OCI-LY1 (cell line): ENCODE data around the gene CYP2S1.

ENCODE experiments used
- H2AFZ ChIP-seq: fragments of 200-600 bp; sonication (generic), shearing (Covaris generic); 2 replicates; pipeline ENCODE4 v1.6.0; 2014; ENCODE audit warnings: antibody characterized with exemption, mild to moderate bottlenecking, low read length
- H3F3A ChIP-seq: fragments of 200-600 bp; sonication (generic), shearing (Covaris generic); 2 replicates; pipeline ENCODE4 v1.6.0; 2014; ENCODE audit warnings: mild to moderate bottlenecking, antibody characterized with exemption, low read length, moderate library complexity; ENCODE audit not compliant: insufficient read depth
- H3K27ac ChIP-seq: fragments of 200-600 bp; sonication (generic); 2 replicates; pipeline ENCODE4 v1.5.1; 2014; ENCODE audit warnings: low read length, mixed run types, mild to moderate bottlenecking, low read depth; ENCODE audit not compliant: poor library complexity, severe bottlenecking
- H3K27me3 ChIP-seq: fragments of 200-600 bp; sonication (generic); 2 replicates; pipeline ENCODE4 v1.6.0; 2014; ENCODE audit warnings: antibody characterized with exemption, mild to moderate bottlenecking, low read length, moderate library complexity; ENCODE audit not compliant: insufficient read depth
- H3K36me3 ChIP-seq: fragments of 200-600 bp; sonication (generic); 2 replicates; pipeline ENCODE4 v1.6.1; 2014; ENCODE audit warnings: mild to moderate bottlenecking, antibody characterized with exemption, low read length, moderate library complexity, mixed read lengths; ENCODE audit not compliant: insufficient read depth
- H3K4me1 ChIP-seq: fragments of 200-600 bp; sonication (generic); 2 replicates; pipeline ENCODE4 v1.5.1; 2014; ENCODE audit warnings: mild to moderate bottlenecking, low read length, moderate library complexity; ENCODE audit not compliant: insufficient read depth, severe bottlenecking
- H3K4me2 ChIP-seq: fragments of 200-600 bp; sonication (generic), shearing (Covaris generic); 2 replicates; pipeline ENCODE4 v1.6.1; 2014; ENCODE audit warnings: low read length
- H3K4me3 ChIP-seq: fragments of 200-600 bp; sonication (generic); 2 replicates; pipeline ENCODE4 v1.5.1; 2014; ENCODE audit warnings: low read length, low read depth, mild to moderate bottlenecking, mixed read lengths; ENCODE audit not compliant: poor library complexity, severe bottlenecking
- H3K79me2 ChIP-seq: fragments of 200-600 bp; shearing (Covaris generic); 2 replicates; pipeline ENCODE4 v1.6.1; 2016; ENCODE audit warnings: mixed run types, low read length, mixed read lengths; ENCODE audit not compliant: insufficient read depth
- H3K9ac ChIP-seq: fragments of 200-600 bp; sonication (generic), shearing (Covaris generic); 2 replicates; pipeline ENCODE4 v1.6.1; 2014; ENCODE audit warnings: mild to moderate bottlenecking, low read length, mixed read lengths
- H3K9me2 ChIP-seq: fragments of 200-600 bp; sonication (generic), shearing (Covaris generic); 2 replicates; pipeline ENCODE4 v1.6.1; 2014; ENCODE audit warnings: low read depth, mild to moderate bottlenecking, low read length, mixed read lengths
- H3K9me3 ChIP-seq: fragments of 200-600 bp; shearing (Covaris generic); 2 replicates; pipeline ENCODE4 v1.6.1; 2014; ENCODE audit warnings: low read length, mixed read lengths
- H4K20me1 ChIP-seq: fragments of 200-600 bp; sonication (generic), shearing (Covaris generic); 2 replicates; pipeline ENCODE4 v1.6.0; 2016; ENCODE audit warnings: mild to moderate bottlenecking, low read length; ENCODE audit not compliant: insufficient read depth
- CTCF ChIP-seq: fragments of 200-600 bp; sonication (generic), shearing (Covaris generic); IDR thresholded peaks from 2 replicates; pipeline ENCODE4 v1.5.1; 2017; ENCODE audit warnings: mild to moderate bottlenecking, antibody characterized with exemption, low read length, moderate library complexity, mixed read lengths
- EZH2 ChIP-seq: fragments of 200-600 bp; sonication (generic), shearing (Covaris generic); IDR thresholded peaks from 2 replicates; pipeline ENCODE4 v1.8.0; 2017; ENCODE audit warnings: borderline replicate concordance, mixed run types, mild to moderate bottlenecking, antibody characterized with exemption, low read length, moderate library complexity, mixed read lengths

Gene CYP2S1

GRCh38 chr19:41214161-41214560 lies 21.1 kb downstream of the CYP2S1 start:
- Histone ChIP-seq H3K27ac (no peak overlapping the region), H3K4me2 (no peak overlapping the region), H3K4me3 (no peak overlapping the region), H3K79me2 (no peaks in the 10 kb centered on the region), H2AFZ (no peak overlapping the region), H3K9me2 (no peaks in the 10 kb centered on the region), H3K36me3 (no peaks in the 10 kb centered on the region), H3F3A (no peaks in the 10 kb centered on the region), H3K9ac (no peak overlapping the region), H3K9me3 (no peaks in the 10 kb centered on the region), H3K4me1 (no peaks in the 10 kb centered on the region), H4K20me1 (no peaks in the 10 kb centered on the region), H3K27me3 (peaks cover 8% of the 10 kb centered on the region; the same call in 1 of the 2 replicates)
- TF ChIP-seq CTCF (no peak), EZH2 (no peak)

- Histone ChIP-seq H2AFZ (no peak overlapping the region), H3K4me3 (no peak overlapping the region), H3K36me3 (no peaks in the 10 kb centered on the region), H3K9me3 (no peaks in the 10 kb centered on the region), H3K4me1 (no peaks in the 10 kb centered on the region), H3K4me2 (no peak overlapping the region), H3K9ac (no peak overlapping the region), H3K27me3 (peaks cover 8% of the 10 kb centered on the region; the same call in 1 of the 2 replicates), H3F3A (no peaks in the 10 kb centered on the region), H3K79me2 (no peaks in the 10 kb centered on the region), H3K27ac (no peak overlapping the region), H4K20me1 (no peaks in the 10 kb centered on the region), H3K9me2 (no peaks in the 10 kb centered on the region)
- TF ChIP-seq CTCF (no peak), EZH2 (no peak)
Observed at GRCh38 chr19:41217741-41218140, 24.7 kb downstream of the CYP2S1 start.

GRCh38 chr19:41218249-41218614 lies 25.2 kb downstream of the CYP2S1 start:
- Histone ChIP-seq H3K9ac (no peak overlapping the region), H3K4me3 (no peak overlapping the region), H3K27me3 (peaks cover 8% of the 10 kb centered on the region; the same call in 1 of the 2 replicates), H3K4me2 (no peak overlapping the region), H3K79me2 (no peaks in the 10 kb centered on the region), H3F3A (no peaks in the 10 kb centered on the region), H4K20me1 (no peaks in the 10 kb centered on the region), H3K4me1 (no peaks in the 10 kb centered on the region), H3K27ac (no peak overlapping the region), H3K9me2 (no peaks in the 10 kb centered on the region), H3K9me3 (no peaks in the 10 kb centered on the region), H2AFZ (no peak overlapping the region), H3K36me3 (no peaks in the 10 kb centered on the region)
- TF ChIP-seq CTCF, result no peak
- no peak for TF ChIP-seq EZH2
